SK-N-SH treated with all-trans-retinoic acid at 6 μM for 48 hours (cell line): Measurements from ENCODE around the gene RGS7.

Source experiments
- ATAC-seq: fragments of 200-7000 bp; cut with Tn5 transposase; 3 replicates; pipeline ENCODE4 v1.9.1; 2020; ENCODE audit warnings: mild to moderate bottlenecking, moderate library complexity
- ARNTL ChIP-seq: fragments of 450-650 bp; formaldehyde crosslinking; IDR thresholded peaks from 2 replicates; pipeline ENCODE4 v1.5.0; 2020; ENCODE audit warnings: low read depth, mild to moderate bottlenecking, moderate library complexity, borderline replicate concordance
- BACH2 ChIP-seq: fragments of 250-450 bp; sonication (Bioruptor Pico); IDR thresholded peaks from 2 replicates; pipeline ENCODE4 v1.9.0; 2021; ENCODE audit warnings: mild to moderate bottlenecking, borderline replicate concordance
- CREB5 ChIP-seq: fragments of 250-450 bp; sonication (Bioruptor Pico); IDR thresholded peaks from 2 replicates; pipeline ENCODE4 v1.5.1; 2020; ENCODE audit warnings: low read depth, mild to moderate bottlenecking, moderate library complexity
- CSDC2 ChIP-seq: fragments of 250-450 bp; sonication (Bioruptor Pico); IDR thresholded peaks from 2 replicates; pipeline ENCODE4 v1.5.0; 2020; ENCODE audit warnings: mild to moderate bottlenecking, moderate library complexity
- ESRRG ChIP-seq: fragments of 250-450 bp; sonication (Bioruptor Pico); IDR thresholded peaks from 2 replicates; pipeline ENCODE4 v1.6.1; 2021; ENCODE audit warnings: mild to moderate bottlenecking
- GLIS3 ChIP-seq: fragments of 250-450 bp; sonication (Bioruptor Pico); IDR thresholded peaks from 2 replicates; pipeline ENCODE4 v1.5.0; 2020; ENCODE audit warnings: mild to moderate bottlenecking, moderate library complexity
- ISL1 ChIP-seq: fragments of 250-450 bp; sonication (Bioruptor Pico); IDR thresholded peaks from 2 replicates; pipeline ENCODE4 v2.1.2; 2022; ENCODE audit warnings: mild to moderate bottlenecking, moderate library complexity
- PATZ1 ChIP-seq: fragments of 250-450 bp; sonication (Bioruptor Pico); IDR thresholded peaks from 2 replicates; pipeline ENCODE4 v1.8.0; 2020; ENCODE audit warnings: mild to moderate bottlenecking, moderate library complexity, borderline replicate concordance
- PPARA ChIP-seq: fragments of 250-450 bp; sonication (Bioruptor Pico); IDR thresholded peaks from 2 replicates; pipeline ENCODE4 v1.5.0; 2020; ENCODE audit warnings: mild to moderate bottlenecking, borderline replicate concordance
- RARB ChIP-seq: fragments of 250-450 bp; sonication (Bioruptor Pico); IDR thresholded peaks from 2 replicates; pipeline ENCODE4 v1.8.0; 2021; ENCODE audit warnings: mild to moderate bottlenecking, moderate library complexity
- SNAI2 ChIP-seq: fragments of 250-450 bp; sonication (Bioruptor Pico); IDR thresholded peaks from 2 replicates; pipeline ENCODE4 v1.5.0; 2020; ENCODE audit warnings: mild to moderate bottlenecking, moderate library complexity
- TCF4 ChIP-seq: fragments of 250-450 bp; sonication (Bioruptor Pico); IDR thresholded peaks from 2 replicates; pipeline ENCODE4 v1.8.0; 2021; ENCODE audit warnings: mild to moderate bottlenecking, moderate library complexity, borderline replicate concordance
- TOX ChIP-seq: fragments of 250-450 bp; sonication (Bioruptor Pico); IDR thresholded peaks from 2 replicates; pipeline ENCODE4 v1.8.0; 2021; ENCODE audit warnings: mild to moderate bottlenecking, moderate library complexity, borderline replicate concordance
- TSHZ2 ChIP-seq: fragments of 250-450 bp; sonication (Bioruptor Pico); IDR thresholded peaks from 2 replicates; pipeline ENCODE4 v1.5.0; 2020; ENCODE audit warnings: mild to moderate bottlenecking, moderate library complexity
- ZC3H10 ChIP-seq: fragments of 250-450 bp; sonication (Bioruptor Pico); IDR thresholded peaks from 2 replicates; pipeline ENCODE4 v1.5.1; 2021; ENCODE audit warnings: mild to moderate bottlenecking, moderate library complexity
- ZFP30 ChIP-seq: fragments of 450-650 bp; formaldehyde crosslinking; IDR thresholded peaks from 2 replicates; pipeline ENCODE4 v1.5.0; 2022; ENCODE audit warnings: mild to moderate bottlenecking, moderate library complexity
- ZNF70 ChIP-seq: fragments of 450-650 bp; formaldehyde crosslinking; IDR thresholded peaks from 2 replicates; pipeline ENCODE4 v1.5.0; 2020; ENCODE audit warnings: mild to moderate bottlenecking, moderate library complexity
- ZNF8 ChIP-seq: fragments of 450-650 bp; formaldehyde crosslinking; IDR thresholded peaks from 2 replicates; pipeline ENCODE4 v1.5.0; 2020; ENCODE audit warnings: mild to moderate bottlenecking, moderate library complexity
- TF ChIP-seq, protein P1 (sequence below): fragments of 250-450 bp; sonication (Bioruptor Pico); IDR thresholded peaks from 2 replicates; pipeline ENCODE4 v1.8.0; 2021; ENCODE audit warnings: low read depth, mild to moderate bottlenecking, moderate library complexity, borderline replicate concordance
- TF ChIP-seq, protein P2 (sequence below): fragments of 250-450 bp; sonication (Bioruptor Pico); IDR thresholded peaks from 2 replicates; pipeline ENCODE4 v1.5.1; 2021; ENCODE audit warnings: mild to moderate bottlenecking, moderate library complexity

The RGS7 gene

GRCh38 chr1:241172486-241172885 lies 184.5 kb downstream of the RGS7 start (continued):
- no peak for TF ChIP-seq PATZ1 (CRISPR knock-in tag)

- no peak for ATAC-seq
- TF ChIP-seq RARB (no peak), ESRRG (CRISPR knock-in tag) (no peak), TSHZ2 (CRISPR knock-in tag) (no peak), ZNF70 (CRISPR knock-in tag) (no peak), ZFP30 (no peak), GLIS3 (CRISPR knock-in tag) (no peak), PPARA (CRISPR knock-in tag) (no peak), TOX (no peak), ZNF8 (no peak), ZC3H10 (CRISPR knock-in tag) (no peak), ARNTL (CRISPR knock-in tag) (no peak), PATZ1 (CRISPR knock-in tag) (no peak), CSDC2 (no peak), SNAI2 (no peak), CREB5 (CRISPR knock-in tag) (no peak)
- TF ChIP-seq, protein P1, sequence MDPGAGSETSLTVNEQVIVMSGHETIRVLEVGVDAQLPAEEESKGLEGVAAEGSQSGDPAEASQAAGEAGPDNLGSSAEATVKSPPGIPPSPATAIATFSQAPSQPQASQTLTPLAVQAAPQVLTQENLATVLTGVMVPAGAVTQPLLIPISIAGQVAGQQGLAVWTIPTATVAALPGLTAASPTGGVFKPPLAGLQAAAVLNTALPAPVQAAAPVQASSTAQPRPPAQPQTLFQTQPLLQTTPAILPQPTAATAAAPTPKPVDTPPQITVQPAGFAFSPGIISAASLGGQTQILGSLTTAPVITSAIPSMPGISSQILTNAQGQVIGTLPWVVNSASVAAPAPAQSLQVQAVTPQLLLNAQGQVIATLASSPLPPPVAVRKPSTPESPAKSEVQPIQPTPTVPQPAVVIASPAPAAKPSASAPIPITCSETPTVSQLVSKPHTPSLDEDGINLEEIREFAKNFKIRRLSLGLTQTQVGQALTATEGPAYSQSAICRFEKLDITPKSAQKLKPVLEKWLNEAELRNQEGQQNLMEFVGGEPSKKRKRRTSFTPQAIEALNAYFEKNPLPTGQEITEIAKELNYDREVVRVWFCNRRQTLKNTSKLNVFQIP (CRISPR knock-in tag) = no peak
- TF ChIP-seq, protein P2, sequence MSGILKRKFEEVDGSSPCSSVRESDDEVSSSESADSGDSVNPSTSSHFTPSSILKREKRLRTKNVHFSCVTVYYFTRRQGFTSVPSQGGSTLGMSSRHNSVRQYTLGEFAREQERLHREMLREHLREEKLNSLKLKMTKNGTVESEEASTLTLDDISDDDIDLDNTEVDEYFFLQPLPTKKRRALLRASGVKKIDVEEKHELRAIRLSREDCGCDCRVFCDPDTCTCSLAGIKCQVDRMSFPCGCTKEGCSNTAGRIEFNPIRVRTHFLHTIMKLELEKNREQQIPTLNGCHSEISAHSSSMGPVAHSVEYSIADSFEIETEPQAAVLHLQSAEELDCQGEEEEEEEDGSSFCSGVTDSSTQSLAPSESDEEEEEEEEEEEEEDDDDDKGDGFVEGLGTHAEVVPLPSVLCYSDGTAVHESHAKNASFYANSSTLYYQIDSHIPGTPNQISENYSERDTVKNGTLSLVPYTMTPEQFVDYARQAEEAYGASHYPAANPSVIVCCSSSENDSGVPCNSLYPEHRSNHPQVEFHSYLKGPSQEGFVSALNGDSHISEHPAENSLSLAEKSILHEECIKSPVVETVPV (CRISPR knock-in tag) = no peak
Measured at GRCh38 chr1:241171991-241172390, 185.0 kb downstream of the RGS7 start.

DNA sequence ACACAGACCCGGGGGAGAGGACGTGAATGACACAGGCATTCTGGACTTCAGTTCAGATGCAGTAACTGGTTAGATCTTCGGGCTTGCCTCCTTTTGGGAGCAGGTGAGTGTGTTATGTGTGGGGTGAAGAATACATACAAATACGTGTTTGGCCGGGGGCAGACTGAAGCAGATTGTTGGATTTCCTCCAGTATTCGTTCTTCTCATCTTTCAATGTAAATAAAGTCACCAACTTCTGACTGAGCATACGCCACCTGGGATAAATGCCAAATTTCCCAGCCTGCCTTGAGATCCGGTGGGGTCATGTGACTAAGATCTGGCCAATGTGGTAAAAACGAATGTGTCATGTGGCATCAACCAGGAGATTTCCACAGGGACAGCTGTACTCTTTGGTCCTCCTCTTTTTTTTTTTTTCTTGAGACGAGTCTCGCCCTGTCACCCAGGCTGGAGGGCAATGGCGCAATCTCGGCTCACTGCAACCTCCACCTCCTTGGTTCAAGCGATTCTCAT lies 189.8 kb downstream of the RGS7 start:
- no peak for ATAC-seq
- TF ChIP-seq TSHZ2 (CRISPR knock-in tag) = no peak
- no peak for TF ChIP-seq CSDC2
- TF ChIP-seq PATZ1 (CRISPR knock-in tag) = no peak
- TF ChIP-seq TCF4 (CRISPR knock-in tag) = no peak
- TF ChIP-seq GLIS3 (CRISPR knock-in tag) = no peak
- TF ChIP-seq ZNF70 (CRISPR knock-in tag) = no peak
- no peak for TF ChIP-seq ARNTL (CRISPR knock-in tag)
- no peak for TF ChIP-seq ISL1 (CRISPR knock-in tag)
- TF ChIP-seq ZNF8 = no peak
- TF ChIP-seq RARB = no peak
- TF ChIP-seq SNAI2 = no peak
- no peak for TF ChIP-seq BACH2 (CRISPR knock-in tag)
